ENCODE results near the gene WWC2. TPM values are rescaled to one million over a fixed set of nuclear protein-coding genes. Genes with fewer than 3 reads are reported as not detected.

The WWC2 gene
- 10 to 100 TPM in 1 of 4 donors, 1 to 10 TPM in 3; 6.6 to 79.7 (median 9.4) TPM for total RNA-seq

GRCh38 chr4:183098723-183099536 lies at the start of gene WWC2:
TSS of gene WWC2 (plus strand) at chr4:183099257. CDS start at chr4:183099492, 235 bp downstream.
- 0% methylated on average over 73 of the region's 102 CpGs; no CpG with 5 or more reads in 1 of the 2 donors for WGBS, 2 donors (ENCODE audit: low coverage in 1 of 2)
- peak within 1 kb of the TSS; percentile 89 to 92 (median 90) for H3K27ac ChIP-seq
- H3K9me3 ChIP-seq: no peaks in the 10 kb centered on the region
- intact Hi-C loops (cut with DNase I; ENCODE audit: low total_unique reads) (loop anchor here (1.0 kb wide), 1 partner anchor 157 kb away; no protein-coding TSS in a partner anchor), in situ Hi-C loops (cut with MboI; ENCODE audit: low pct_ligation_motif_present in 1 of 4, low pct_unique_long_range_greater_than_20kb in 1 of 4, low sequenced_read_pairs in 3 of 4) (no loop called here)
- no peaks in the 10 kb centered on the region for H3K36me3 ChIP-seq
- DNase-seq: peak; percentile 84
- TF ChIP-seq CTCF (IDR thresholded peaks at IDR 0.05): peak in 1 of 5 experiments; percentile 8
- no peak for TF ChIP-seq EP300 (IDR thresholded peaks at IDR 0.05; ENCODE audit: low read depth)
- TF ChIP-seq POLR2A (IDR thresholded peaks at IDR 0.05): peak; percentile 19
- TF ChIP-seq POLR2AphosphoS5 (IDR thresholded peaks at IDR 0.05): peak in 2 of 3 donors; percentile 71 to 78
- H3K4me1 ChIP-seq: peaks cover 0 to 37% (median 26%) of the 10 kb centered on the region in 4 donors
- peak within 1 kb of the TSS; percentile 39 to 85 (median 80) for H3K4me3 ChIP-seq
- peaks cover 66% of the 10 kb centered on the region for H3K27me3 ChIP-seq

- no peak for DNase-seq
- no peaks in the 10 kb centered on the region for H3K36me3 ChIP-seq
- no peak overlapping the region for H3K4me3 ChIP-seq
- WGBS, 2 donors (ENCODE audit: low coverage in 1 of 2): 70 to 82% methylated on average over 1 of the region's 1 CpG
- H3K4me1 ChIP-seq: peaks cover 0 to 12% (median 0%) of the 10 kb centered on the region in 4 donors
- H3K9me3 ChIP-seq: no peaks in the 10 kb centered on the region
- H3K27ac ChIP-seq: no peak overlapping the region
- intact Hi-C loops (cut with DNase I; ENCODE audit: low total_unique reads): no loop called here
- in situ Hi-C loops (cut with MboI; ENCODE audit: low pct_ligation_motif_present in 1 of 4, low pct_unique_long_range_greater_than_20kb in 1 of 4, low sequenced_read_pairs in 3 of 4): loop anchor here in 1 of 4 donors (25.0 kb wide), 1 partner anchor 359 kb away; no protein-coding TSS in a partner anchor
- no peak for TF ChIP-seq EP300 (IDR thresholded peaks at IDR 0.05; ENCODE audit: low read depth)
- H3K27me3 ChIP-seq: no peaks in the 10 kb centered on the region
Measured at GRCh38 chr4:183053681-183054080, 45.4 kb upstream of the WWC2 start.

- no peak overlapping the region for H3K27ac ChIP-seq
- no peaks in the 10 kb centered on the region for H3K27me3 ChIP-seq
- H3K4me1 ChIP-seq: peaks cover 0 to 12% (median 0%) of the 10 kb centered on the region in 4 donors
- intact Hi-C loops (cut with DNase I; ENCODE audit: low total_unique reads): no loop called here
- peak; percentile 10 for DNase-seq
- H3K36me3 ChIP-seq: no peaks in the 10 kb centered on the region
- no peaks in the 10 kb centered on the region for H3K9me3 ChIP-seq
- in situ Hi-C loops (cut with MboI; ENCODE audit: low pct_ligation_motif_present in 1 of 4, low pct_unique_long_range_greater_than_20kb in 1 of 4, low sequenced_read_pairs in 3 of 4): loop anchor here in 1 of 4 donors (25.0 kb wide), 1 partner anchor 355 kb away; no protein-coding TSS in a partner anchor
- TF ChIP-seq POLR2AphosphoS5 (IDR thresholded peaks at IDR 0.05): no peak
- TF ChIP-seq CTCF (IDR thresholded peaks at IDR 0.05): no peak
- TF ChIP-seq EP300 (IDR thresholded peaks at IDR 0.05; ENCODE audit: low read depth): no peak
- no peak for TF ChIP-seq POLR2A (IDR thresholded peaks at IDR 0.05)
- whole genome bisulfite sequencing, 2 donors (ENCODE audit: low coverage in 1 of 2): 37 to 50% methylated on average over 6 of the region's 6 CpGs
- H3K4me3 ChIP-seq: no peak overlapping the region
Measured at GRCh38 chr4:183057255-183057654, 41.8 kb upstream of the WWC2 start.

GRCh38 chr4:183059797-183060196 lies 39.3 kb upstream of the WWC2 start:
- Histone ChIP-seq H3K9me3 (no peaks in the 10 kb centered on the region), H3K4me3 (no peak overlapping the region), H3K27me3 (no peaks in the 10 kb centered on the region), H3K4me1 (peaks cover 0 to 12% (median 0%) of the 10 kb centered on the region in 4 donors), H3K36me3 (no peaks in the 10 kb centered on the region), H3K27ac (no peak overlapping the region)
- DNase-seq: no peak
- TF ChIP-seq EP300 (IDR thresholded peaks at IDR 0.05; ENCODE audit: low read depth) (no peak), CTCF (IDR thresholded peaks at IDR 0.05) (no peak), POLR2AphosphoS5 (IDR thresholded peaks at IDR 0.05) (no peak), POLR2A (IDR thresholded peaks at IDR 0.05) (no peak)
- 60 to 71% methylated on average over 1 of the region's 1 CpG for WGBS, 2 donors (ENCODE audit: low coverage in 1 of 2)
- intact Hi-C loops (cut with DNase I; ENCODE audit: low total_unique reads): no loop called here
- in situ Hi-C loops (cut with MboI; ENCODE audit: low pct_ligation_motif_present in 1 of 4, low pct_unique_long_range_greater_than_20kb in 1 of 4, low sequenced_read_pairs in 3 of 4): loop anchor here in 1 of 4 donors (25.0 kb wide), 1 partner anchor 353 kb away; no protein-coding TSS in a partner anchor
